Gastrocnemius medialis (tissue), 4 donors: ENCODE measurements around the gene FAM3A. TPM values are rescaled to one million over a fixed set of nuclear protein-coding genes. Genes with fewer than 3 reads are reported as not detected.

Experiments
- ATAC-seq, 2 donors: fragments of 150-250 bp; one replicate each; pipeline ENCODE4 v1.9.1; 2016
- DNase-seq, 2 donors: peaks; one replicate each; pipeline ENCODE4 v3.0.0-alpha.2; 2019
- H3K27ac ChIP-seq, 4 donors: fragments of 200-600 bp; sonication (generic); 1 replicate in 1 of 4; 2 replicates in 3 of 4; pipeline ENCODE4 v1.5.1; 2016 to 2018; ENCODE audit warnings: mild to moderate bottlenecking in 2 of 4, moderate library complexity in 1 of 4
- H3K27me3 ChIP-seq, 3 donors: fragments of 200-600 bp; sonication (generic) in 2 of 3; 1 replicate in 1 of 3; 2 replicates in 2 of 3; pipeline versions ENCODE4 v1.5.1 to v1.6.0; 2016 to 2019; ENCODE audit warnings: mild to moderate bottlenecking in 1 of 3, moderate library complexity in 1 of 3
- H3K36me3 ChIP-seq, 2 donors: fragments of 200-600 bp; sonication (generic) in 1 of 2; one replicate each; pipeline ENCODE4 v1.5.1; 2017 to 2018
- H3K4me1 ChIP-seq, 2 donors: fragments of 200-600 bp; sonication (generic) in 1 of 2; one replicate each; pipeline ENCODE4 v1.5.1; 2016 to 2017; ENCODE audit warnings: mild to moderate bottlenecking in 2 of 2
- H3K4me3 ChIP-seq, 4 donors: fragments of 200-600 bp; sonication (generic) in 3 of 4; 1 replicate in 1 of 4; 2 replicates in 3 of 4; pipeline ENCODE4 v1.5.1; 2016 to 2019; ENCODE audit warnings: mild to moderate bottlenecking in 2 of 4
- H3K9me3 ChIP-seq, 3 donors: fragments of 200-600 bp; sonication (generic) in 2 of 3; 1 replicate in 1 of 3; 2 replicates in 2 of 3; pipeline ENCODE4 v1.5.1; 2016 to 2019
- CTCF ChIP-seq, 5 experiments: fragments of 450-650 bp in 3 of 5; fragments of 200-600 bp in 2 of 5; sonication (generic) in 2 of 5; IDR thresholded peaks in 4 of 5; conservative IDR thresholded peaks in 1 of 5; 1 replicate in 4 of 5; 2 replicates in 1 of 5; pipeline ENCODE4 v1.5.1; 2016 to 2019; ENCODE audit warnings: antibody characterized with exemption in 5 of 5, mild to moderate bottlenecking in 3 of 5, moderate library complexity in 3 of 5
- POLR2A ChIP-seq, 2 donors: fragments of 450-650 bp; IDR thresholded peaks; one replicate each; pipeline ENCODE4 v1.6.1; 2017; ENCODE audit warnings: antibody characterized with exemption in 2 of 2, mild to moderate bottlenecking in 2 of 2, moderate library complexity in 2 of 2
- in situ Hi-C, 4 donors: fragments of 200-750 bp; cut with MboI; loops; one replicate each; pipeline versions ENCODE4 v1.15.0 to v1.8.0; 2017; ENCODE audit warnings: low sequenced_read_pairs in 4 of 4
- intact Hi-C: fragments of 100-400 bp; cut with DNase I; formaldehyde crosslinking; loops from one replicate; pipeline ENCODE4 v1.15.1; 2023; ENCODE audit warnings: low total_unique reads
- total RNA-seq, 4 donors: library from RNA; depleted of rRNA; stranded (reverse); fragments of >200 nt; gene quantifications; one replicate each; pipeline versions ENCODE4 v1.1.0 to v1.2.3, GENCODE V29; 2016

Gene FAM3A
- total RNA-seq, 4 donors from 2014 or later, result 28.3 to 44.5 (median 37.8) TPM

- H3K36me3 ChIP-seq, result no peaks in the 10 kb centered on the region
- peak overlapping the region; percentile 81 to 91 (median 85) for H3K27ac ChIP-seq
- H3K4me3 ChIP-seq, result no peak overlapping the region
- no peaks in the 10 kb centered on the region for H3K9me3 ChIP-seq
- intact Hi-C loops, result loop anchor here (5.0 kb wide), 2 partner anchors 72 to 87 kb away; partner anchors contain the start of genes RPL10 and TAFAZZIN
- ATAC-seq, result peak; percentile 45 to 49
- H3K4me1 ChIP-seq, result peaks cover 17 to 31% of the 10 kb centered on the region in 2 donors
- DNase-seq, result peak; percentile 14 to 52
- TF ChIP-seq CTCF (IDR thresholded peaks at IDR 0.05 in 4 of 5, conservative IDR thresholded peaks at IDR 0.05 in 1 of 5), result no peak
- no peak for TF ChIP-seq POLR2A (IDR thresholded peaks at IDR 0.05)
- in situ Hi-C loops, result no loop called here
- H3K27me3 ChIP-seq, result no peaks in the 10 kb centered on the region
Observed at GRCh38 chrX:154484255-154485149, 31.5 kb downstream of the FAM3A start.

- Histone ChIP-seq H3K27me3 (no peaks in the 10 kb centered on the region), H3K4me1 (peaks cover 17 to 28% of the 10 kb centered on the region in 2 donors), H3K27ac (peak overlapping the region in 3 of 4 donors; percentile 81 to 91 (median 88)), H3K36me3 (no peaks in the 10 kb centered on the region), H3K9me3 (no peaks in the 10 kb centered on the region), H3K4me3 (no peak overlapping the region)
- no peak for DNase-seq
- intact Hi-C loops, result no loop called here
- no peak for ATAC-seq
- in situ Hi-C loops, result no loop called here
- TF ChIP-seq CTCF (IDR thresholded peaks at IDR 0.05 in 4 of 5, conservative IDR thresholded peaks at IDR 0.05 in 1 of 5) (no peak), POLR2A (IDR thresholded peaks at IDR 0.05) (no peak)
Observed at GRCh38 chrX:154483325-154483724, 32.7 kb downstream of the FAM3A start.

GRCh38 chrX:154482786-154483185, 33.2 kb downstream of the FAM3A start:
- H3K4me1 ChIP-seq, result peaks cover 17 to 32% of the 10 kb centered on the region in 2 donors
- H3K4me3 ChIP-seq, result no peak overlapping the region
- H3K27ac ChIP-seq, result peak overlapping the region in 3 of 4 donors; percentile 50 to 91 (median 57)
- H3K9me3 ChIP-seq, result no peaks in the 10 kb centered on the region
- no peak for TF ChIP-seq CTCF (IDR thresholded peaks at IDR 0.05 in 4 of 5, conservative IDR thresholded peaks at IDR 0.05 in 1 of 5)
- no peak for TF ChIP-seq POLR2A (IDR thresholded peaks at IDR 0.05)
- no peaks in the 10 kb centered on the region for H3K27me3 ChIP-seq
- in situ Hi-C loops (no loop called here), intact Hi-C loops (no loop called here)
- DNase-seq (no peak), ATAC-seq (no peak)
- no peaks in the 10 kb centered on the region for H3K36me3 ChIP-seq

GRCh38 chrX:154481911-154482601, 34.0 kb downstream of the FAM3A start:
- DNase-seq, result no peak
- Histone ChIP-seq H3K36me3 (no peaks in the 10 kb centered on the region), H3K27ac (peak overlapping the region in 3 of 4 donors; percentile 50 to 91 (median 57)), H3K9me3 (no peaks in the 10 kb centered on the region), H3K27me3 (no peaks in the 10 kb centered on the region), H3K4me3 (no peak overlapping the region), H3K4me1 (peaks cover 17 to 31% of the 10 kb centered on the region in 2 donors)
- intact Hi-C loops (no loop called here), in situ Hi-C loops (no loop called here)
- ATAC-seq, result no peak
- TF ChIP-seq CTCF (IDR thresholded peaks at IDR 0.05 in 4 of 5, conservative IDR thresholded peaks at IDR 0.05 in 1 of 5), result no peak
- no peak for TF ChIP-seq POLR2A (IDR thresholded peaks at IDR 0.05)
